ENCODE data around the gene IL12B.
"Not testable (repeated sequence)": the region's sequence is repeated elsewhere in the genome, so short reads cannot be mapped to it uniquely, and the experiment has no call there.

Gene IL12B

GRCh38 chr5:159290741-159291140, 39.5 kb downstream of the IL12B start:
- DNase-seq: no peak

GRCh38 chr5:159286420-159287035, 43.8 kb downstream of the IL12B start:
- no peak for DNase-seq

- DNase-seq: no peak
These were observed 55.6 kb downstream of the IL12B start for GRCh38 chr5:159274676-159275075.

DNA sequence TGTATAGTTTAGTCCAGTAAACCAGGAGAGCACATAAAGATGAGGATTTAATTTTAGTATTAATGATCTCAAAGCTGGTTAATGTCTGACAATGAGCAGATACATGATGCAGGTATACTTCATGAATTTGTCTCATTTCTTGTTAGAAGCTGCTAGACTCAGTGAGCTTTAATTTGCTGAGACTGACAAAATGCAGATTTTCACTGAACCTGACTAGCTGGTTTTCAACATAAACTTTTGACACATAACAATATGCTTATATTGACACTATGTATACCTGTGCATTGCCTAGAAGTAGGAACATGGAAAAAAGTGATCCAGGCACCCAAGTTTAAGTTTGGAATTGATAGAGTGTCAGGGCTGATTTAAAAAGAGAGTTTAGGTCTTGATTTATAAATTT, 56.4 kb downstream of the IL12B start:
- DNase-seq: no peak

GRCh38 chr5:159269723-159270122, 60.6 kb downstream of the IL12B start:
- no peak for DNase-seq

GRCh38 chr5:159266764-159267163, 63.5 kb downstream of the IL12B start:
- DNase-seq: not testable (repeated sequence)
